Measurements from ENCODE around the gene TMSB15B. TPM values are rescaled to one million over a fixed set of nuclear protein-coding genes. Genes with fewer than 3 reads are reported as not detected.
A peak's percentile ranks its signal among the peaks of the same experiment; 100 is the strongest.
"Not testable (repeated sequence)": the region's sequence is repeated elsewhere in the genome, so short reads cannot be mapped to it uniquely, and the experiment has no call there.

Gene TMSB15B
- 1 to 10 TPM; 1.8 to 6.8 (median 4.1) TPM for polyA plus RNA-seq
- long read RNA-seq, donor 1, partial matches to known transcripts = 0 of 3 reads
- long read RNA-seq, donor 1, other reads (novel, unspliced or antisense) = 0 of 3 reads
- long read RNA-seq, donor 2, partial matches to known transcripts = 0 of 2 reads
- long read RNA-seq, donor 2, other reads (novel, unspliced or antisense) = 0 of 2 reads
- long read RNA-seq, donor 3, partial matches to known transcripts = 0 of 2 reads
- long read RNA-seq, donor 3, other reads (novel, unspliced or antisense) = 0 of 2 reads
- long read RNA-seq, donor 4 = 0 reads
- long read RNA-seq, donor 5, partial matches to known transcripts = 0 of 1 reads
- long read RNA-seq, donor 5, other reads (novel, unspliced or antisense) = 0 of 1 reads
- long read RNA-seq, donor 6, partial matches to known transcripts = 0 of 3 reads
- long read RNA-seq, donor 6, other reads (novel, unspliced or antisense) = 0 of 3 reads
- long read RNA-seq, donor 7, transcript TMSB15B-204 (3 exons, 665 nt) = major isoform, 13 of 14 reads
- long read RNA-seq, donor 7, partial matches to known transcripts = 0 of 14 reads
- long read RNA-seq, donor 7, other reads (novel, unspliced or antisense) = 0 of 14 reads
- long read RNA-seq, donor 8 = 0 reads
- long read RNA-seq, donor 9 = 0 reads
- long read RNA-seq, donor 10, partial matches to known transcripts = 0 of 2 reads
- long read RNA-seq, donor 10, other reads (novel, unspliced or antisense) = 0 of 2 reads

DNA sequence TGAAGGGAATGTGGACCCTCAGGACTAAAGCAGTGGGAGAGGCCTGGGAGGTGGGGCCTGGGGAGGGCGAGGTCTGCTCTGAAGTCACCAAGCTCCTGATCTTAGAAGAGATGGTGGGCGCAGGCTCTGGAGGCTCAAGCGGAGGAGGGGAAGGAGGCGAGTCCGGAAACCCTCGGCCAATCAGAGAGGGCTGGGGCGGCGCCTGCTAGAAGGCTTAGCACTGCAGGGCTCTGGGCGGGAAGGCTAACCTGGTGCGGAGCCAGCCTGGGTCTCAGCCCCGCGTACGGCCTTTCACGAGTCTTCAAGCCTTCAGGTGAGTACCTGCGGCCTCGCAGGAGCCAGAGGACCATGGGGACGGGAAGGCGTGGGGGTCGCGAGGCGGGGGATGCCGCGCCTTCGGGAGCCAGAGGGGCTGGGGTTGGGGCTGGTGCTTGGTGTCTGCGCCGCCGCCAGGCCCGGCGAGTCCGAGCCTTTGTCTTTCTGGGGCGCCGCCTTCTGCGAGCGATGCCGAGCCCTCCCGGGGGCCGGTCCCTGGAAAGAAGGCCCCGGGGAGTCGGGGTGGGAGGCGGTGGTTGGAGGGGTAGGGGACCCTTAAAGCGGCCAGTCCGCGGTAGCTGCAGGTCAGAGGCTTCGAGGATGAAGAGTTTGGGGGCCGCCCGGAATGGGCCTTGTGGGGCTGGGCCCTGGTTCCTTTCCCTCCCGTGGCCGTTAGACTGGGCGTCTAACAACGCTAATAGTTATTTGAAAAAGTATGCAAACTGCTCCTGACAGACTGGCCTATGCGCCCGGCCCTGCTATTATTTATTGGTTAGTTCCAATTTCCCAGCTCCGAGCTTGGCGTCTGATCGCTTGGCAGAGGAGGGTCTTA, at the start of gene TMSB15B:
TSS of gene TMSB15B (plus strand) at position 217 of the 868 bp plus-strand sequence.
- H3K27me3 ChIP-seq (ENCODE audit: control insufficient read depth in 3 of 3, insufficient read depth in 3 of 3, low read length in 3 of 3); H3K36me3 ChIP-seq (ENCODE audit: control insufficient read depth in 3 of 3, insufficient read depth in 2 of 3, low read depth in 1 of 3, low read length in 3 of 3); H3K9me3 ChIP-seq (ENCODE audit: control insufficient read depth in 2 of 2, insufficient read depth in 1 of 2, low read depth in 1 of 2, low read length in 1 of 2); DNase-seq; H3K4me1 ChIP-seq (ENCODE audit: control insufficient read depth in 3 of 3, insufficient read depth in 2 of 3, low read depth in 1 of 3, low read length in 2 of 3); H3K27ac ChIP-seq (ENCODE audit: low read depth in 1 of 3, low read length in 2 of 3); FAIRE-seq; H3K4me3 ChIP-seq (ENCODE audit: low read depth in 1 of 3, low read length in 3 of 3): not testable (repeated sequence)
- no CpG with 5 or more reads among the region's 55 CpGs for WGBS, 3 donors

DNA sequence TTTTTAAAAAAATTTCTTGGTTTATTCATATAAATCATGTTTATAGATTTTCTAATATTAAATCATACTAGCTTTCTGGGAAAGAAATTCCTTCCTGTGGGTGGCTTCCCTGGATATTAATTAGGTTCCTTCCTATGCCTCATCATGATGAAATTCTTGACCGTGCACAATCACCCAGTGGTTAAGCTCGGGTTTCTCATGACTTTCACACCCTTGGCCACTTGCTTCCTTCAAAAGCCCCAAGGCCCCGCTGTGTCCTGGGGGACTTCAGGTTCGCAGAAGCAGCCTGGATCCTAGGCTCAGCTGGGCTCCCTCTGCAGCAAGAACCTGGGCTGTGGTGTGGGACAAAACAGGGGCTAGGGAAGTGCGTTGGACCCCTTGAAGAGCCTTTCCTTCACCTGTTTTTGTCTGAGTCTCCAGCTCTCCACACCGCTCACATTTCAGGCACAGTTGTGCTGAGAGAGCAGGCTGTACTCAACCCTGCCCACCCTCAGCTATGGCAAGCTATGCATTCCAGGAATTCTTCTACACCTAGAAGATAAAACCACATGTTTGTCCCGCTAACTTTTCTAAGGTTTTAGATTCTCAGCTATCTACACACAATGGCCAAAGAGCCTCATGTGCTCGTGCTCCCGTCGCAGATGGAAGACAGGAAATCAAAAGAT, 48.9 kb upstream of the TMSB15B start:
- FAIRE-seq = no peak
- 73 to 92% (median 89%) methylated on average over 10 of the region's 10 CpGs for WGBS, 3 donors

DNA sequence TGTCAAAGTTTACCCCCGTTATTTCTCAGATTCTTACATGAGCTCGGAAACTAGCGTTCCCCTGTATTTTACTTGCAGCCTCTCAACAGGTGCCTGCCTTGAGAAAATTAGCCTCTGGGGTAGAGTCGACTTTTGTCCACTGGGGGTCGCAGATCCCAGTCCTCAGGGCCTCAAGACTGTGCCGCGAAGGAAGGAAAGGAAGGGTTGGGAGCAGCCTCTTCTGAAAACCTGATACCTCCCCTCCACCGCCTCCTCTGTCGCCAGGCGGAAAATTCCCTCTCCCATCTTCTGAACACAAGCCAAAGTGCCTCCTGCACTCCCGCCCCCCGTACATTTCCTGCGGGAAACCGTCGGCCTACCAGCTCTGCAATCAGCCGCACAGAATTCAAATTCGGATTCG, 44.4 kb upstream of the TMSB15B start:
- 1 to 25% (median 5%) methylated on average over 14 to 18 of the region's 18 CpGs for WGBS, 3 donors
- peak overlapping the region in 1 of 3 donors; percentile 58 for H3K27ac ChIP-seq (ENCODE audit: low read depth in 1 of 3, low read length in 2 of 3)
- peak; percentile 51 to 58 for DNase-seq
- H3K4me1 ChIP-seq (ENCODE audit: control insufficient read depth in 3 of 3, insufficient read depth in 2 of 3, low read depth in 1 of 3, low read length in 2 of 3) = no peaks in the 10 kb centered on the region
- no peak for FAIRE-seq
- no peaks in the 10 kb centered on the region for H3K36me3 ChIP-seq (ENCODE audit: control insufficient read depth in 3 of 3, insufficient read depth in 2 of 3, low read depth in 1 of 3, low read length in 3 of 3)
- peak overlapping the region; percentile 50 to 55 (median 52) for H3K4me3 ChIP-seq (ENCODE audit: low read depth in 1 of 3, low read length in 3 of 3)
- no peaks in the 10 kb centered on the region for H3K9me3 ChIP-seq (ENCODE audit: control insufficient read depth in 2 of 2, insufficient read depth in 1 of 2, low read depth in 1 of 2, low read length in 1 of 2)
- H3K27me3 ChIP-seq (ENCODE audit: control insufficient read depth in 3 of 3, insufficient read depth in 3 of 3, low read length in 3 of 3) = peaks cover 0 to 2% (median 0%) of the 10 kb centered on the region in 3 donors

More for the DNA sequence above, 48.9 kb upstream of the TMSB15B start:
- no peak overlapping the region for H3K27ac ChIP-seq (ENCODE audit: low read depth in 1 of 3, low read length in 2 of 3)
- DNase-seq = no peak
- H3K27me3 ChIP-seq (ENCODE audit: control insufficient read depth in 3 of 3, insufficient read depth in 3 of 3, low read length in 3 of 3) = no peaks in the 10 kb centered on the region
- no peaks in the 10 kb centered on the region for H3K36me3 ChIP-seq (ENCODE audit: control insufficient read depth in 3 of 3, insufficient read depth in 2 of 3, low read depth in 1 of 3, low read length in 3 of 3)
- H3K9me3 ChIP-seq (ENCODE audit: control insufficient read depth in 2 of 2, insufficient read depth in 1 of 2, low read depth in 1 of 2, low read length in 1 of 2) = no peaks in the 10 kb centered on the region
- no peaks in the 10 kb centered on the region for H3K4me1 ChIP-seq (ENCODE audit: control insufficient read depth in 3 of 3, insufficient read depth in 2 of 3, low read depth in 1 of 3, low read length in 2 of 3)
- H3K4me3 ChIP-seq (ENCODE audit: low read depth in 1 of 3, low read length in 3 of 3) = no peak overlapping the region

DNA sequence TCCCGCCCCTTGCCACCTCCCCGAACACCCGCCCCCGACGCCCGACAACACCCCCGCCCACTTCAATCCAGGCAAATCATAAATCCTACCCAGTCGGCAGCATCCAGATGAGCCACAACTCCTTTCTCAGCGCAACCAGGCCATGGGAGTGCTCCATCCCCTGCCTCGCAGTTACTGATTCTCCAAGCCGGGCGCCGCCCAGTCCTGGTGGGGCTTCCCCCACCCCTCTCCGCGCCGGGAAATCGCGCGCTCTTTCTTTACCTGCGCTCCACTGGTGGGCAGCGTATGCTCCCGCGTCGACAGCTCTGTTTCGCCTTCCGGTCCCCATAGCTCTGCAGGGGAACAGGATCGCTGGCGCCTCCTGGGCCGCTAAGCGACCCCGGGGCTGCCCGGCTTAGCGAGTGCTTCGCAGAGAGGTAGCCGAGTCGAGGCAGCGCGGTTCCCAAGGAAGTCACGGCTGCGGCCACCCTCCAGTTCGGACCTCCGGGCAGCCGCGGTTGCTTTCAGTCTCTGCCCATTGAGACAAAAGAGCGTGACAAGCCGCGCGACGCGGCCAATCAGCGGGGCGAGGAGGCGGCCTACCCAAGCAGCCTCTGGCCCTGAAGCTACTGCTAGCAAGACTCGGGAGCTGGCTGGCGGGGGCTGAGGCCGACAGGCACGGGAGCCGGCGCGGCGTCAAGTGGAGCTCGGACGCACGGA, 43.7 kb upstream of the TMSB15B start:
- Histone ChIP-seq H3K27ac (ENCODE audit: low read depth in 1 of 3, low read length in 2 of 3) (peak overlapping the region in 2 of 3 donors; percentile 58 to 86), H3K4me1 (ENCODE audit: control insufficient read depth in 3 of 3, insufficient read depth in 2 of 3, low read depth in 1 of 3, low read length in 2 of 3) (no peaks in the 10 kb centered on the region), H3K4me3 (ENCODE audit: low read depth in 1 of 3, low read length in 3 of 3) (peak overlapping the region; percentile 50 to 55 (median 52)), H3K9me3 (ENCODE audit: control insufficient read depth in 2 of 2, insufficient read depth in 1 of 2, low read depth in 1 of 2, low read length in 1 of 2) (no peaks in the 10 kb centered on the region), H3K27me3 (ENCODE audit: control insufficient read depth in 3 of 3, insufficient read depth in 3 of 3, low read length in 3 of 3) (peaks cover 0 to 2% (median 0%) of the 10 kb centered on the region in 3 donors), H3K36me3 (ENCODE audit: control insufficient read depth in 3 of 3, insufficient read depth in 2 of 3, low read depth in 1 of 3, low read length in 3 of 3) (no peaks in the 10 kb centered on the region)
- DNase-seq = peak; percentile 66 to 72
- 0 to 34% (median 7%) methylated on average over 49 to 64 of the region's 64 CpGs for WGBS, 3 donors
- no peak for FAIRE-seq

DNA sequence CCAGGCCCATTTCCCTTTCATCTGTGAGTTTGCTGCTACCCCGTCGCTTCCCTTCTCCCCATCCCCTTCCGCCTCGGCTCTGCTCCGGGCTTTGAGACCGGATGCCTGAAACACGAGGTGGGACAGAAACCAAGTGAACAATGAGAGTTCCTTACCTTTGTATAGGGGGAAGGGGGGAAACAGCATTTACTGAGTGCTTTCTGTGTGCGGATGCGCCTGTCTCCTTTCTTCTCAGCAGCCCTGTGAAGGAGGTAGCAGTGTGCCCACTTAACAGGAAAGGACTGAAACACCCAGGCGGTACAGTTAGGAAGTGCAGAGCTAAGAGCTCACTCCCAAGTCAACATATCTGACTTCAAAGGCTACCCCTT, 43.2 kb upstream of the TMSB15B start:
- peak overlapping the region; percentile 50 to 55 (median 52) for H3K4me3 ChIP-seq (ENCODE audit: low read depth in 1 of 3, low read length in 3 of 3)
- H3K4me1 ChIP-seq (ENCODE audit: control insufficient read depth in 3 of 3, insufficient read depth in 2 of 3, low read depth in 1 of 3, low read length in 2 of 3) = no peaks in the 10 kb centered on the region
- H3K27me3 ChIP-seq (ENCODE audit: control insufficient read depth in 3 of 3, insufficient read depth in 3 of 3, low read length in 3 of 3) = peaks cover 0 to 2% (median 0%) of the 10 kb centered on the region in 3 donors
- 1 to 31% (median 4%) methylated on average over 8 to 10 of the region's 10 CpGs for WGBS, 3 donors
- H3K9me3 ChIP-seq (ENCODE audit: control insufficient read depth in 2 of 2, insufficient read depth in 1 of 2, low read depth in 1 of 2, low read length in 1 of 2) = no peaks in the 10 kb centered on the region
- peak overlapping the region in 2 of 3 donors; percentile 58 to 86 for H3K27ac ChIP-seq (ENCODE audit: low read depth in 1 of 3, low read length in 2 of 3)
- FAIRE-seq (no peak), DNase-seq (peak in 1 of 2 donors; percentile 26)
- H3K36me3 ChIP-seq (ENCODE audit: control insufficient read depth in 3 of 3, insufficient read depth in 2 of 3, low read depth in 1 of 3, low read length in 3 of 3) = no peaks in the 10 kb centered on the region

DNA sequence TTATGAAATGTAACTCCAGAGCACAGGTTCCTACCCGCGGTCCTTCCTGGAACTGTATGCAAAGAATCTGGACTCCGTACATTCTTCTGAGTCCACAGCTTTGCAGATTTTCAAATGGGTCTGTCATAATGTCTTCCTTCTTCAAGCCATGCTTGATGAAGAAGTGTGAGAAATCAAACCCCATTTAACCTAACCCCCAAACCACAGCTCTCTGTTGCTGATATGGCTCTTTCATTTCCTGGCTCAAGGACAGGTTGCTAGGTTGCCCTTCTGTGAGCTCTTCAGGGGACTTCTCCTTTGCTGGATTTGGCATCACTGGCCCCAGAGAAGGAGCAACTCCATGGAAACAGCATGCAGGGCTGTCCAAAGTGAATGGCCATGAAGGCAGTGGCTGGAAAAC, 41.9 kb upstream of the TMSB15B start:
- DNase-seq; H3K36me3 ChIP-seq (ENCODE audit: control insufficient read depth in 3 of 3, insufficient read depth in 2 of 3, low read depth in 1 of 3, low read length in 3 of 3); H3K27ac ChIP-seq (ENCODE audit: low read depth in 1 of 3, low read length in 2 of 3); H3K4me3 ChIP-seq (ENCODE audit: low read depth in 1 of 3, low read length in 3 of 3); H3K27me3 ChIP-seq (ENCODE audit: control insufficient read depth in 3 of 3, insufficient read depth in 3 of 3, low read length in 3 of 3); H3K4me1 ChIP-seq (ENCODE audit: control insufficient read depth in 3 of 3, insufficient read depth in 2 of 3, low read depth in 1 of 3, low read length in 2 of 3); H3K9me3 ChIP-seq (ENCODE audit: control insufficient read depth in 2 of 2, insufficient read depth in 1 of 2, low read depth in 1 of 2, low read length in 1 of 2): not testable (repeated sequence)
- 73 to 82% (median 78%) methylated on average over 3 of the region's 3 CpGs for WGBS, 3 donors
- FAIRE-seq = peak; percentile 26

DNA sequence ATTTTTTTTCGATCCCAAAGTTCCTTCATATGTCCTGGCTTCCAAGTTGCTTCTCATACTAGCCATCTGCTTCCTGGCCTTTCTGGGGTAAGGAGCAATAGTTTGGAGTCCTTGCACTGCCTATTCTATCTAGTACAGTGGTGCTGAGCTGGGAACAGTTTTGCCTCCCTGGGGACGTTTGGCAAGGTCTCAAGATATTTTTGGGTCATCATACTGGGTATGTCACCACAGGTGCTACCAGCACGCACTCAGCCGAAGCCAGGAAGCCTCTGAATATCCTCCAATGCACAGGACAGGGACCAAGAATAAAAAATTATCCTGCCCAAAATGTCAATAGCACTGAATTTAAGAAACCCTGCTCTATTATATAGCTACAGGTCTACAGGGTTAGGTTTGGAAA, 35.4 kb upstream of the TMSB15B start:
- H3K27ac ChIP-seq (ENCODE audit: low read depth in 1 of 3, low read length in 2 of 3) = no peak overlapping the region
- no peaks in the 10 kb centered on the region for H3K9me3 ChIP-seq (ENCODE audit: control insufficient read depth in 2 of 2, insufficient read depth in 1 of 2, low read depth in 1 of 2, low read length in 1 of 2)
- no peaks in the 10 kb centered on the region for H3K27me3 ChIP-seq (ENCODE audit: control insufficient read depth in 3 of 3, insufficient read depth in 3 of 3, low read length in 3 of 3)
- H3K4me1 ChIP-seq (ENCODE audit: control insufficient read depth in 3 of 3, insufficient read depth in 2 of 3, low read depth in 1 of 3, low read length in 2 of 3) = no peaks in the 10 kb centered on the region
- WGBS, 3 donors = 73 to 88% (median 83%) methylated on average over 4 of the region's 4 CpGs
- H3K36me3 ChIP-seq (ENCODE audit: control insufficient read depth in 3 of 3, insufficient read depth in 2 of 3, low read depth in 1 of 3, low read length in 3 of 3) = no peaks in the 10 kb centered on the region
- H3K4me3 ChIP-seq (ENCODE audit: low read depth in 1 of 3, low read length in 3 of 3) = no peak overlapping the region
- DNase-seq = no peak
- no peak for FAIRE-seq
